Fibroblast of lung (primary cell): ENCODE data around the gene SFI1.

ENCODE experiments used
- EZH2 ChIP-seq: IDR thresholded peaks from 2 replicates; pipeline ENCODE4 v1.5.1; 2012; ENCODE audit warnings: low read length, control low read depth, mild to moderate bottlenecking; ENCODE audit errors: missing control alignments
- TF ChIP-seq, protein P1 (sequence below), 2 donors: IDR thresholded peaks in 1 of 2; conservative IDR thresholded peaks in 1 of 2; 1 replicate in 1 of 2; 2 replicates in 1 of 2; pipeline ENCODE4 v1.5.1; 2011 to 2012; ENCODE audit warnings: low read length in 2 of 2, control low read depth in 1 of 2, inconsistent platforms in 1 of 2, low read depth in 1 of 2, mild to moderate bottlenecking in 1 of 2

GRCh38 chr22:31447337-31447736 is 49.0 kb upstream of the SFI1 start:
- TF ChIP-seq, protein P1, sequence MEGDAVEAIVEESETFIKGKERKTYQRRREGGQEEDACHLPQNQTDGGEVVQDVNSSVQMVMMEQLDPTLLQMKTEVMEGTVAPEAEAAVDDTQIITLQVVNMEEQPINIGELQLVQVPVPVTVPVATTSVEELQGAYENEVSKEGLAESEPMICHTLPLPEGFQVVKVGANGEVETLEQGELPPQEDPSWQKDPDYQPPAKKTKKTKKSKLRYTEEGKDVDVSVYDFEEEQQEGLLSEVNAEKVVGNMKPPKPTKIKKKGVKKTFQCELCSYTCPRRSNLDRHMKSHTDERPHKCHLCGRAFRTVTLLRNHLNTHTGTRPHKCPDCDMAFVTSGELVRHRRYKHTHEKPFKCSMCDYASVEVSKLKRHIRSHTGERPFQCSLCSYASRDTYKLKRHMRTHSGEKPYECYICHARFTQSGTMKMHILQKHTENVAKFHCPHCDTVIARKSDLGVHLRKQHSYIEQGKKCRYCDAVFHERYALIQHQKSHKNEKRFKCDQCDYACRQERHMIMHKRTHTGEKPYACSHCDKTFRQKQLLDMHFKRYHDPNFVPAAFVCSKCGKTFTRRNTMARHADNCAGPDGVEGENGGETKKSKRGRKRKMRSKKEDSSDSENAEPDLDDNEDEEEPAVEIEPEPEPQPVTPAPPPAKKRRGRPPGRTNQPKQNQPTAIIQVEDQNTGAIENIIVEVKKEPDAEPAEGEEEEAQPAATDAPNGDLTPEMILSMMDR (conservative IDR thresholded peaks at IDR 0.05 in 1 of 2, IDR thresholded peaks at IDR 0.05 in 1 of 2; ENCODE audit: low read depth in 1 of 2, low read length in 2 of 2): no peak
- no peak for TF ChIP-seq EZH2
